ENCODE data around the gene UPB1.

- TF ChIP-seq CTCF (IDR thresholded peaks at IDR 0.05) (no peak), POLR2A (IDR thresholded peaks at IDR 0.05) (no peak)
These were observed 49.5 kb upstream of the UPB1 start for GRCh38 chr22:24445481-24446259.
